Ovary (tissue), 9 donors: ENCODE data around the gene DYNLT4. TPM values are rescaled to one million over a fixed set of nuclear protein-coding genes. Genes with fewer than 3 reads are reported as not detected.
A peak's percentile ranks its signal among the peaks of the same experiment; 100 is the strongest.

ENCODE experiments used
- DNase-seq, 5 donors: peaks; one replicate each; pipeline ENCODE4 v3.0.0-alpha.2; 2019 to 2020
- H3K27ac ChIP-seq, 2 donors: fragments of 200-600 bp; one replicate each; pipeline versions ENCODE4 v1.5.1 to v1.8.0; 2019 to 2022
- H3K27me3 ChIP-seq: fragments of 200-600 bp; one replicate; pipeline ENCODE4 v1.8.0; 2022
- H3K36me3 ChIP-seq: fragments of 200-600 bp; sonication (generic); one replicate; pipeline ENCODE4 v1.5.1; 2019
- H3K4me1 ChIP-seq: one replicate; pipeline ENCODE4 v1.8.1; 2013; ENCODE audit warnings: mild to moderate bottlenecking, moderate library complexity; ENCODE audit not compliant: insufficient read depth
- H3K4me3 ChIP-seq: fragments of 200-600 bp; sonication (generic); one replicate; pipeline ENCODE4 v1.5.1; 2017
- H3K9me3 ChIP-seq, 2 donors: fragments of 200-600 bp in 1 of 2; sonication (generic) in 1 of 2; one replicate each; pipeline versions ENCODE4 v1.5.1 to v1.8.1; 2013 to 2019; ENCODE audit warnings: mild to moderate bottlenecking in 1 of 2, moderate library complexity in 1 of 2
- EP300 ChIP-seq: sonication (generic); formaldehyde crosslinking; IDR thresholded peaks from one replicate; pipeline ENCODE4 v1.6.1; 2017; ENCODE audit warnings: antibody characterized with exemption
- POLR2A ChIP-seq: fragments of 450-650 bp; IDR thresholded peaks from one replicate; pipeline ENCODE4 v1.6.1; 2017; ENCODE audit warnings: antibody characterized with exemption, mild to moderate bottlenecking, moderate library complexity
- WGBS, 3 donors: extraction: QIAGEN DNeasy Blood & Tissue Kit in 1 of 3; methylation state at CpG; one replicate each; pipeline versions ENCODE4 v1.1.5 to v1.1.7; 2013 to 2017; 5-methylcytosine and 5-hydroxymethylcytosine counted together
- intact Hi-C, 4 donors: fragments of 100-400 bp; cut with DNase I; formaldehyde crosslinking; loops; one replicate each; pipeline versions ENCODE4 v1.11.0 to v1.15.1; 2022 to 2023
- polyA plus RNA-seq, 2 donors: library from polyadenylated mRNA; stranded (reverse); fragments of 200-250 nt in 1 of 2; fragments of 350-450 nt in 1 of 2; fragmentation: Illumina TruSeq in 1 of 2; extraction: RNeasy Lipid Tissue Mini Kit (QIAGEN cat#74804) in 1 of 2; gene quantifications; one replicate each; pipeline ENCODE4 v1.2.3, GENCODE V29; 2013 to 2014
- total RNA-seq, 7 donors: library from RNA; depleted of rRNA in 2 of 7; stranded (reverse); fragments of >200 nt in 2 of 7; fragmentation: NEBNext Ultra II Directional in 3 of 7; extraction: Animal tissue kit (Norgen Biotek cat#: 25700) in 3 of 7; gene quantifications; one replicate each; pipeline versions ENCODE4 v1.1.0 to v1.2.4, GENCODE V29; 2016 to 2023
- TF ChIP-seq, protein P1 (sequence below), 3 donors: fragments of 450-650 bp in 2 of 3; fragments of 200-600 bp in 1 of 3; IDR thresholded peaks; one replicate each; pipeline versions ENCODE4 v1.5.1 to v1.8.0; 2016 to 2022; ENCODE audit warnings: antibody characterized with exemption in 3 of 3, mild to moderate bottlenecking in 1 of 3
- donor health status: DM: no; HTN: no; CAD: no; lungs with moderate emphysema.
- donor health status: DM: no; HTN: no; CAD: no.
- donor health status: Bipolar disorder and iron deficiency.
- donor health status: DM: yes; HTN: yes; CAD: no.
- donor health status: DM: no; HTN: no; CAD: no.
- donor health status: DM: yes; HTN: yes; CAD: no.

DYNLT4 gene
- total and polyA plus RNA-seq, 9 donors: 0.22 to 23.7 (median 0.74) TPM; not detected in 1

- Histone ChIP-seq H3K27ac (no peak overlapping the region), H3K4me1 (peaks cover 30% of the 10 kb centered on the region), H3K9me3 (no peaks in the 10 kb centered on the region), H3K27me3 (no peaks in the 10 kb centered on the region), H3K4me3 (no peak overlapping the region), H3K36me3 (no peaks in the 10 kb centered on the region)
- intact Hi-C loops: loop anchor here in 1 of 4 donors (10.0 kb wide), 1 partner anchor 501 kb away; no protein-coding TSS in a partner anchor
- 87 to 90% (median 88%) methylated on average over 13 of the region's 13 CpGs for WGBS, 3 donors
- DNase-seq: peak in 4 of 5 donors; percentile 33 to 39 (median 35)
- TF ChIP-seq EP300 (no peak), POLR2A (no peak)
- TF ChIP-seq, protein P1, sequence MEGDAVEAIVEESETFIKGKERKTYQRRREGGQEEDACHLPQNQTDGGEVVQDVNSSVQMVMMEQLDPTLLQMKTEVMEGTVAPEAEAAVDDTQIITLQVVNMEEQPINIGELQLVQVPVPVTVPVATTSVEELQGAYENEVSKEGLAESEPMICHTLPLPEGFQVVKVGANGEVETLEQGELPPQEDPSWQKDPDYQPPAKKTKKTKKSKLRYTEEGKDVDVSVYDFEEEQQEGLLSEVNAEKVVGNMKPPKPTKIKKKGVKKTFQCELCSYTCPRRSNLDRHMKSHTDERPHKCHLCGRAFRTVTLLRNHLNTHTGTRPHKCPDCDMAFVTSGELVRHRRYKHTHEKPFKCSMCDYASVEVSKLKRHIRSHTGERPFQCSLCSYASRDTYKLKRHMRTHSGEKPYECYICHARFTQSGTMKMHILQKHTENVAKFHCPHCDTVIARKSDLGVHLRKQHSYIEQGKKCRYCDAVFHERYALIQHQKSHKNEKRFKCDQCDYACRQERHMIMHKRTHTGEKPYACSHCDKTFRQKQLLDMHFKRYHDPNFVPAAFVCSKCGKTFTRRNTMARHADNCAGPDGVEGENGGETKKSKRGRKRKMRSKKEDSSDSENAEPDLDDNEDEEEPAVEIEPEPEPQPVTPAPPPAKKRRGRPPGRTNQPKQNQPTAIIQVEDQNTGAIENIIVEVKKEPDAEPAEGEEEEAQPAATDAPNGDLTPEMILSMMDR (IDR thresholded peaks at IDR 0.05): no peak
Measured at GRCh38 chr1:44803312-44804095, 3.6 kb downstream of the DYNLT4 start.

GRCh38 chr1:44803062-44803311, 4.2 kb downstream of the DYNLT4 start:
- intact Hi-C loops: loop anchor here in 1 of 4 donors (10.0 kb wide), 1 partner anchor 502 kb away; no protein-coding TSS in a partner anchor
- TF ChIP-seq, protein P1 (IDR thresholded peaks at IDR 0.05): no peak
- TF ChIP-seq EP300: no peak
- no peak for TF ChIP-seq POLR2A
- no peaks in the 10 kb centered on the region for H3K36me3 ChIP-seq
- no peaks in the 10 kb centered on the region for H3K27me3 ChIP-seq
- no peaks in the 10 kb centered on the region for H3K9me3 ChIP-seq
- no peak overlapping the region for H3K27ac ChIP-seq
- 88 to 90% (median 88%) methylated on average over 9 of the region's 9 CpGs for WGBS, 3 donors
- peaks cover 27% of the 10 kb centered on the region for H3K4me1 ChIP-seq
- no peak for DNase-seq
- H3K4me3 ChIP-seq: no peak overlapping the region

DNA sequence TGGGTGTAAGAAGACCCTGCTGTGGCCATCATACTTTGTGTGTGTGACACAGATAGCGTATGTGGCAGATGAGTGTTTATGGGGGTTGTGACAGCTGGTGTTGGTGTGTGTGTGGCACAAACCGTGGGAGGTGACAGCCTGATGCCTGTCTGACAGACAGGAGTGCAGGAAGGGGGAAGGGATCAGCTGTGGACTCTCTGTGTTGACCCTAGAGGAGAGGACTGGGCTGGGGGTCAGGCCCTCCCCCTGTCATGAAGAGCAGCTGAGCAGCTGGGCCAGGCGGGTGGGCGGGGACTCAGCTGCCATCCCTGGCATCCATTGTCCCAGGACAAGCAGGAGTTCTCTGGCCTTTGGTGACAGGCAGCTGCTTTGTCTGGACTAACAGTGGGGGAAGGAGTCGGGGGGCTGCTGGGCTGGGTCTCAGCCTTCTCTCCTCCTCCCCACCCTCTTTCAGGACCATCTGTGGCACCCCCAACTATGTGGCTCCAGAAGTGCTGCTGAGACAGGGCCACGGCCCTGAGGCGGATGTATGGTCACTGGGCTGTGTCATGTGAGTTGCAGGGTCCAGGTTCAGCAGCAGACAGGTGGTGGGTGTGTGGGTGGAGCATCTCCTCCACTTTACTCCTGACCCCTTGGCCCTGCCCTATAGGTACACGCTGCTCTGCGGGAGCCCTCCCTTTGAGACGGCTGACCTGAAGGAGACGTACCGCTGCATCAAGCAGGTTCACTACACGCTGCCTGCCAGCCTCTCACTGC, 4.7 kb downstream of the DYNLT4 start:
- Histone ChIP-seq H3K27ac (no peak overlapping the region), H3K4me3 (no peak overlapping the region), H3K9me3 (no peaks in the 10 kb centered on the region), H3K4me1 (peaks cover 25% of the 10 kb centered on the region), H3K27me3 (no peaks in the 10 kb centered on the region), H3K36me3 (no peaks in the 10 kb centered on the region)
- TF ChIP-seq, protein P1 (IDR thresholded peaks at IDR 0.05): no peak
- TF ChIP-seq POLR2A (no peak), EP300 (no peak)
- intact Hi-C loops: loop anchor here in 1 of 4 donors (10.0 kb wide), 1 partner anchor 502 kb away; no protein-coding TSS in a partner anchor
- peak in 3 of 5 donors; percentile 38 to 52 (median 40) for DNase-seq
- 82 to 86% (median 84%) methylated on average over 13 of the region's 13 CpGs for WGBS, 3 donors

DNA sequence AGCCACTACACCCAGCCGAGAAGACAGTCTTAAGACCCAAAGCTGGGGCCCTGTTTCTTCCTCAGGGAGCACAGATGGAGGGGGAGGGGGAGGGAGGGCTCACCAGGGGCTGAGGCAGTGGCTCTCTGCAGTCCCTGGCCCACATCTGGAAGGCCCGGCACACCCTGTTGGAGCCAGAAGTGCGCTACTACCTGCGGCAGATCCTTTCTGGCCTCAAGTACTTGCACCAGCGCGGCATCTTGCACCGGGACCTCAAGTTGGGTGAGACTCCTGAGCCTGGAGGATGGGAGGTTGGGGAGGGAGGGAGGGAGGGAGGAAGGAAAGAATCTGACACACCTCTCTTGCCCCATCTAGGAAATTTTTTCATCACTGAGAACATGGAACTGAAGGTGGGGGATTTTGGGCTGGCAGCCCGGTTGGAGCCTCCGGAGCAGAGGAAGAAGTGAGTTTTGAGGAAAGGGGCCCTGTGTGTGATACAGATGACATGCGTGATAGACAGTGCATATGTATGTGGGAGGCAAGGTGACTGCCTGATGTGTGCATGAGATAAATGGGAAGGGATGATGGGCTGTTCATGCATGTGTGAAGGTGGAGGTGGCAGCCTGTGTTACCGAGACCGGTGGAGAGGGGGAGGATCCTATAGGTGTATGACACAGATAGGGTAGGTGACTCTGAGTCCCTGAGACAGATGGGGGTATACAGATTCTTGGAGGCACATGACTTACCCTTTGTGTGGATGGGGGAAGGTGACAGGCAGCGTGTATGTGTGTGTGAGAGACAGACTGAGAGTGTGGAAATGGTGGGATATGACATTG, 5.5 kb downstream of the DYNLT4 start:
- TF ChIP-seq, protein P1 (IDR thresholded peaks at IDR 0.05): no peak
- TF ChIP-seq EP300 (no peak), POLR2A (no peak)
- 63 to 78% (median 75%) methylated on average over 13 of the region's 13 CpGs for WGBS, 3 donors
- Histone ChIP-seq H3K9me3 (no peaks in the 10 kb centered on the region), H3K27me3 (no peaks in the 10 kb centered on the region), H3K4me3 (peak overlapping the region; percentile 69), H3K4me1 (peaks cover 17% of the 10 kb centered on the region), H3K27ac (no peak overlapping the region), H3K36me3 (no peaks in the 10 kb centered on the region)
- intact Hi-C loops: loop anchor here in 1 of 4 donors (10.0 kb wide), 1 partner anchor 503 kb away; no protein-coding TSS in a partner anchor
- DNase-seq: peak in 4 of 5 donors; percentile 46 to 59 (median 48)
